Mesenchymal stem cell (in vitro differentiated cells and primary cell): Measurements from ENCODE around the gene HEPHL1. TPM values are rescaled to one million over a fixed set of nuclear protein-coding genes. Genes with fewer than 3 reads are reported as not detected.
"Not testable (repeated sequence)": the region's sequence is repeated elsewhere in the genome, so short reads cannot be mapped to it uniquely, and the experiment has no call there.

ENCODE experiments used
- DNase-seq: peaks from one replicate; pipeline ENCODE4 v3.0.0-alpha.2; 2013
- H2AFZ ChIP-seq: one replicate; pipeline ENCODE4 v1.6.1; 2013; ENCODE audit warnings: low read depth, mild to moderate bottlenecking, control low read depth, inconsistent platforms, low read length, moderate library complexity
- H2AK5ac ChIP-seq: 2 replicates; pipeline ENCODE4 v1.6.1; 2013; ENCODE audit warnings: low read length, moderate library complexity, mild to moderate bottlenecking, inconsistent platforms; ENCODE audit not compliant: severe bottlenecking
- H2BK120ac ChIP-seq: one replicate; pipeline ENCODE4 v1.6.1; 2013; ENCODE audit warnings: low read depth, mild to moderate bottlenecking, inconsistent platforms, low read length, moderate library complexity
- H2BK12ac ChIP-seq, 2 experiments: one replicate each; pipeline ENCODE4 v1.6.1; 2013; ENCODE audit warnings: inconsistent platforms in 2 of 2, low read length in 2 of 2, mild to moderate bottlenecking in 2 of 2, moderate library complexity in 2 of 2, control low read depth in 1 of 2
- H2BK15ac ChIP-seq: one replicate; pipeline ENCODE4 v1.6.1; 2013; ENCODE audit warnings: mild to moderate bottlenecking, low read depth, inconsistent platforms; ENCODE audit not compliant: poor library complexity, severe bottlenecking
- H2BK5ac ChIP-seq: 2 replicates; pipeline ENCODE4 v1.6.1; 2013; ENCODE audit warnings: low read depth, mild to moderate bottlenecking, low read length, control low read depth, inconsistent platforms; ENCODE audit not compliant: poor library complexity, severe bottlenecking
- H3K14ac ChIP-seq, 2 experiments: one replicate each; pipeline ENCODE4 v1.6.1; 2013; ENCODE audit warnings: inconsistent platforms in 2 of 2, low read length in 2 of 2, control low read depth in 1 of 2, mild to moderate bottlenecking in 1 of 2, moderate library complexity in 1 of 2
- H3K18ac ChIP-seq, 2 experiments: one replicate each; pipeline ENCODE4 v1.6.1; 2013; ENCODE audit warnings: inconsistent platforms in 2 of 2, low read length in 2 of 2, control low read depth in 1 of 2, low read depth in 1 of 2, mild to moderate bottlenecking in 1 of 2
- H3K23ac ChIP-seq, 2 experiments: one replicate each; pipeline ENCODE4 v1.6.1; 2013; ENCODE audit warnings: inconsistent platforms in 2 of 2, low read length in 2 of 2, mild to moderate bottlenecking in 2 of 2, moderate library complexity in 2 of 2, control low read depth in 1 of 2
- H3K27ac ChIP-seq: 2 replicates; pipeline ENCODE4 v1.5.1; 2013; ENCODE audit warnings: mild to moderate bottlenecking, moderate library complexity, low read length, control low read depth, inconsistent platforms; ENCODE audit not compliant: poor library complexity, severe bottlenecking
- H3K27me3 ChIP-seq, 2 experiments: 2 replicates each; pipeline versions ENCODE4 v1.6.1 to v1.7.0; 2013; ENCODE audit warnings: low read length in 2 of 2, mild to moderate bottlenecking in 2 of 2, moderate library complexity in 2 of 2, control low read depth in 1 of 2, inconsistent platforms in 1 of 2; ENCODE audit not compliant: control insufficient read depth in 1 of 2, insufficient read depth in 1 of 2
- H3K36me3 ChIP-seq, 2 experiments: 2 replicates each; pipeline versions ENCODE4 v1.6.1 to v1.7.0; 2013; ENCODE audit warnings: low read length in 2 of 2, control low read depth in 1 of 2, inconsistent platforms in 1 of 2, low read depth in 1 of 2, mild to moderate bottlenecking in 1 of 2; ENCODE audit not compliant: insufficient read depth in 2 of 2, control insufficient read depth in 1 of 2
- H3K4ac ChIP-seq, 2 experiments: one replicate each; pipeline ENCODE4 v1.6.1; 2013; ENCODE audit warnings: inconsistent platforms in 2 of 2, low read length in 2 of 2, mild to moderate bottlenecking in 2 of 2, moderate library complexity in 2 of 2, control low read depth in 1 of 2, low read depth in 1 of 2
- H3K4me1 ChIP-seq: 2 replicates; pipeline ENCODE4 v1.6.1; 2013; ENCODE audit warnings: low read depth, low read length, control low read depth; ENCODE audit not compliant: control insufficient read depth, insufficient read depth
- H3K4me2 ChIP-seq: 2 replicates; pipeline ENCODE4 v1.6.1; 2013; ENCODE audit warnings: low read length, mild to moderate bottlenecking, inconsistent platforms; ENCODE audit not compliant: poor library complexity, severe bottlenecking
- H3K4me3 ChIP-seq, 2 experiments: 2 replicates each; pipeline versions ENCODE4 v1.5.1 to v1.7.0; 2013; ENCODE audit warnings: low read length in 2 of 2, mild to moderate bottlenecking in 2 of 2, control low read depth in 1 of 2, low read depth in 1 of 2; ENCODE audit not compliant: insufficient read depth in 1 of 2
- H3K79me1 ChIP-seq: replicated peaks from 2 replicates; pipeline ENCODE4 v1.6.1; 2013; ENCODE audit warnings: mild to moderate bottlenecking, control low read depth, low read length, inconsistent platforms; ENCODE audit not compliant: poor library complexity, severe bottlenecking
- H3K9ac ChIP-seq: 2 replicates; pipeline ENCODE4 v1.7.0; 2013; ENCODE audit warnings: mild to moderate bottlenecking, low read length, moderate library complexity
- H3K9me3 ChIP-seq: 2 replicates; pipeline ENCODE4 v1.7.0; 2013; ENCODE audit warnings: mild to moderate bottlenecking, low read length; ENCODE audit not compliant: control insufficient read depth
- H4K8ac ChIP-seq: one replicate; pipeline ENCODE4 v1.6.1; 2013; ENCODE audit warnings: inconsistent platforms, mild to moderate bottlenecking, low read length, moderate library complexity
- H4K91ac ChIP-seq: one replicate; pipeline ENCODE4 v1.6.1; 2013; ENCODE audit warnings: mild to moderate bottlenecking, low read length, inconsistent platforms
- WGBS: methylation state at CpG from one replicate; pipeline ENCODE4 v1.1.7; 2013; ENCODE audit warnings: mixed read lengths; 5-methylcytosine and 5-hydroxymethylcytosine counted together
- polyA plus RNA-seq, 2 experiments: library from polyadenylated mRNA; stranded (reverse); fragments of 200-250 nt; gene quantifications; one replicate each; pipeline ENCODE4 v1.2.3, GENCODE V29; 2013

HEPHL1 gene
- polyA plus RNA-seq (2013, experiment 1 of 2), result not detected
- not detected for polyA plus RNA-seq (2013, experiment 2 of 2)

DNA sequence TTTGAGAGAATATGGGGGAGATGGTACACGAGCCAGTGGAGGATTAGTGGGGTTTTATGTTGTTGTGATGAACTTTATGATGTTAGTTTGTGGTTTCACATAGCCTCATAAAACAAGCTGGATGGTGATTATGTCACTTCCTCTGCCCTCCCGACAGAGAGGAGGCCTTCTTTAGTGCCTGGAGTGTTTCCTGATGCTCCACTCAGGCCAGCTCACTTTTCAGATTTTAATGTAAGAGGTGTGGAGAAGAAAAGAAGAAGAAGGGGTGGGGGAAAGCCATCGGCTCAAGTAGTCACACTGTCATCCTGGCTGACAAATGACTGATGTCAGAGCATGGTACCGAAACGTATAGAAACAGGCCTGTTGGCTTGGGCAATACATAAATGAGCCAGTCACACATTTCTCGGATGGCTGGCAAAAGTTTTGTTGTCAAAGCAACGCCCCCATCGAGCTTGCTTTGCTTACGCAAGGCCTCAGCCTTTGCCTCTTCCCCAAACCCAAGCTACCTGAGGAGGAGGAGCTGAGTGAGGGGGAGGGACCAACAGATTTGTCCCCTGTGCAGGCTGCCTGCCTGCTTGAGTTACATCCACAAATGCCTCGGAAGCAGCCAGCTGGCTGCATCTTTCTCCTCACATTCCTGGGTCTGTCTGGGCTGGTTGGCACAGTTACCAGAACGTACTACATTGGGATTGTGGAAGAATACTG, at the start of gene HEPHL1:
Gene HEPHL1 (plus strand): TSS at position 578 of the 705 bp plus-strand sequence. CDS start 15 bp downstream, at position 593.
- Histone ChIP-seq H2BK120ac (no peak within 1 kb of the TSS), H2AFZ (no peak within 1 kb of the TSS), H2BK12ac (no peak within 1 kb of the TSS), H4K91ac (no peak within 1 kb of the TSS), H3K18ac (no peak within 1 kb of the TSS), H3K4me1 (no peaks in the 10 kb centered on the region), H2BK5ac (no peak within 1 kb of the TSS), H3K9me3 (no peaks in the 10 kb centered on the region), H3K27ac (no peak within 1 kb of the TSS), H2AK5ac (no peak within 1 kb of the TSS), H3K4ac (no peak within 1 kb of the TSS), H2BK15ac (no peak within 1 kb of the TSS), H3K9ac (no peak within 1 kb of the TSS), H4K8ac (peak within 1 kb of the TSS; percentile 50), H3K36me3 (no peaks in the 10 kb centered on the region), H3K4me3 (no peak within 1 kb of the TSS), H3K27me3 (no peaks in the 10 kb centered on the region), H3K4me2 (no peak within 1 kb of the TSS), H3K23ac (no peak within 1 kb of the TSS), H3K14ac (no peak within 1 kb of the TSS), H3K79me1 (no peaks in the 10 kb centered on the region)
- whole genome bisulfite sequencing, result 56% methylated on average over 9 of the region's 11 CpGs
- DNase-seq, result no peak

GRCh38 chr11:93972790-93973189, 48.4 kb upstream of the HEPHL1 start:
- WGBS, result 43% methylated on average over 2 of the region's 2 CpGs

GRCh38 chr11:93973322-93974051, 47.7 kb upstream of the HEPHL1 start:
- 83% methylated on average over 6 of the region's 7 CpGs for WGBS
- not testable (repeated sequence) for H4K91ac ChIP-seq, H2AFZ ChIP-seq, H3K23ac ChIP-seq, H3K14ac ChIP-seq, H3K36me3 ChIP-seq, H2BK5ac ChIP-seq, H4K8ac ChIP-seq, H3K4me1 ChIP-seq, H2BK120ac ChIP-seq, H3K4ac ChIP-seq, H2BK12ac ChIP-seq, H3K27ac ChIP-seq, H3K4me3 ChIP-seq, H3K9ac ChIP-seq, H2AK5ac ChIP-seq, DNase-seq, H3K79me1 ChIP-seq, H3K18ac ChIP-seq, H3K4me2 ChIP-seq, H2BK15ac ChIP-seq
- H3K9me3 ChIP-seq, result peaks cover 51% of the 10 kb centered on the region
- H3K27me3 ChIP-seq, result peaks cover 0 to 19% of the 10 kb centered on the region in 2 experiments

More at GRCh38 chr11:93972790-93973189, 48.4 kb upstream of the HEPHL1 start:
- Histone ChIP-seq H3K27me3 (peaks cover 0 to 25% of the 10 kb centered on the region in 2 experiments), H2BK15ac (no peak overlapping the region), H2BK12ac (no peak overlapping the region), H2AK5ac (no peak overlapping the region), H3K27ac (no peak overlapping the region), H2AFZ (no peak overlapping the region), H3K23ac (no peak overlapping the region), H4K8ac (no peak overlapping the region), H3K14ac (no peak overlapping the region), H3K9me3 (peaks cover 51% of the 10 kb centered on the region), H3K9ac (no peak overlapping the region), H3K4ac (no peak overlapping the region), H3K4me3 (no peak overlapping the region), H3K4me2 (no peak overlapping the region), H4K91ac (no peak overlapping the region), H3K18ac (no peak overlapping the region), H2BK120ac (no peak overlapping the region), H3K4me1 (no peaks in the 10 kb centered on the region), H2BK5ac (no peak overlapping the region), H3K79me1 (no peaks in the 10 kb centered on the region), H3K36me3 (no peaks in the 10 kb centered on the region)
- DNase-seq, result no peak

DNA sequence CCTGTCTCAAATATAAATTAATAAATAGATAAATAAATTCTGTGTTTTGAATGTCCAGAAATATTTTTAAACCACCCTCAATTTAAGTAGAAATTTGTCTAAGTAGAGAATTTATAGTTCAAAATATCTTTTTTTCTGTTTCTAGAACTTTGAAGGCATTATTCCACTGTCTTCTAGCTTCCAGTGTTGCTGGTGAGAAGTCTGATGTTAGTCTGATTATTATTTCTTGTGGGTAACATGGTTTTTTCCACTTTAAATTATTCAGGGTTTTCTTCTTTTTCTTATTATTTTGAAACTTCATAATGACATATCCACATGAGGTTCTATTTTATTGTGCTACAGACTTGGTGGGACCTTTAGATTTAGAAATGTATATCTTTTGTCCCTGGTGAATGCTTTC, 46.4 kb upstream of the HEPHL1 start:
- H3K9me3 ChIP-seq, result peaks cover 58% of the 10 kb centered on the region

More for the DNA sequence above, 46.4 kb upstream of the HEPHL1 start:
- Histone ChIP-seq H3K4me1 (no peaks in the 10 kb centered on the region), H3K27ac (no peak overlapping the region), H2BK120ac (no peak overlapping the region), H2BK5ac (no peak overlapping the region), H3K23ac (no peak overlapping the region), H3K27me3 (peaks cover 0 to 15% of the 10 kb centered on the region in 2 experiments), H3K4me2 (no peak overlapping the region), H2BK15ac (no peak overlapping the region), H3K14ac (no peak overlapping the region), H3K36me3 (no peaks in the 10 kb centered on the region), H2BK12ac (no peak overlapping the region), H3K4ac (no peak overlapping the region), H4K91ac (no peak overlapping the region), H4K8ac (no peak overlapping the region), H3K79me1 (no peaks in the 10 kb centered on the region), H3K4me3 (no peak overlapping the region), H2AFZ (no peak overlapping the region), H3K18ac (no peak overlapping the region), H3K9ac (no peak overlapping the region), H2AK5ac (no peak overlapping the region)
- DNase-seq, result no peak
